OCI-LY3 (cell line): ENCODE results near the gene GREM1.

Experiments used
- H2AFZ ChIP-seq: fragments of 200-600, 300-600 bp; shearing (Covaris generic); 2 replicates; pipeline ENCODE4 v1.6.0; 2014; ENCODE audit warnings: antibody characterized with exemption, low read depth, low read length
- H3K27ac ChIP-seq: fragments of 200-600, 300-600 bp; sonication (generic); 2 replicates; pipeline ENCODE4 v1.5.1; 2014; ENCODE audit warnings: mild to moderate bottlenecking, low read length, moderate library complexity, mixed read lengths
- H3K27me3 ChIP-seq: fragments of 200-600, 300-600 bp; sonication (generic); 2 replicates; pipeline ENCODE4 v1.6.1; 2014; ENCODE audit warnings: low read depth, low read length, mixed read lengths
- H3K36me3 ChIP-seq: fragments of 200-600, 300-600 bp; sonication (generic); replicated peaks from 2 replicates; pipeline ENCODE3; 2014; ENCODE audit warnings: low read depth, low read length, mixed read lengths
- H3K4me1 ChIP-seq: fragments of 300-600, 200-600 bp; sonication (generic); 2 replicates; pipeline ENCODE4 v1.6.1; 2014; ENCODE audit warnings: low read length, mixed read lengths
- H3K4me2 ChIP-seq: fragments of 200-600, 300-600 bp; sonication (generic); 2 replicates; pipeline ENCODE4 v1.6.1; 2014; ENCODE audit warnings: low read length, mixed read lengths
- H3K4me3 ChIP-seq: fragments of 300-600, 200-600 bp; sonication (generic); 2 replicates; pipeline ENCODE4 v1.5.1; 2014; ENCODE audit warnings: antibody characterized with exemption, mild to moderate bottlenecking, low read length, moderate library complexity
- H3K79me2 ChIP-seq: fragments of 300-600, 200-600 bp; shearing (Covaris generic); 2 replicates; pipeline ENCODE4 v1.6.1; 2014; ENCODE audit warnings: mild to moderate bottlenecking, low read length, mixed read lengths
- H3K9ac ChIP-seq: fragments of 300-600, 200-600 bp; shearing (Covaris generic); 2 replicates; pipeline ENCODE4 v1.6.0; 2014; ENCODE audit warnings: mild to moderate bottlenecking, low read length, moderate library complexity
- H3K9me3 ChIP-seq: fragments of 200-600, 300-600 bp; shearing (Covaris generic); 2 replicates; pipeline ENCODE4 v1.6.1; 2014; ENCODE audit warnings: low read length, mixed read lengths; ENCODE audit not compliant: insufficient read depth
- H4K20me1 ChIP-seq: fragments of 200-600, 300-600 bp; sonication (generic); 2 replicates; pipeline ENCODE4 v1.6.1; 2016; ENCODE audit warnings: low read length, mixed read lengths; ENCODE audit not compliant: insufficient read depth
- CTCF ChIP-seq: fragments of 200-600, 300-600 bp; sonication (generic); IDR thresholded peaks from 2 replicates; pipeline ENCODE4 v1.5.1; 2014; ENCODE audit warnings: antibody characterized with exemption, low read length, low read depth
- EZH2phosphoT487 ChIP-seq: fragments of 200-600 bp; shearing (Covaris generic); IDR thresholded peaks from 2 replicates; pipeline ENCODE4 v1.6.1; 2018; ENCODE audit warnings: antibody characterized with exemption, mixed run types, low read depth

GREM1 gene

GRCh38 chr15:32739522-32740063 lies 21.8 kb downstream of the GREM1 start:
- H3K4me1 ChIP-seq = no peaks in the 10 kb centered on the region
- peaks cover 66% of the 10 kb centered on the region for H3K27me3 ChIP-seq
- no peak for TF ChIP-seq CTCF
- TF ChIP-seq EZH2phosphoT487 = no peak
- H4K20me1 ChIP-seq = no peaks in the 10 kb centered on the region
- no peak overlapping the region for H3K27ac ChIP-seq
- H3K9ac ChIP-seq = no peak overlapping the region
- no peak overlapping the region for H3K4me3 ChIP-seq
- no peak overlapping the region for H3K4me2 ChIP-seq
- no peaks in the 10 kb centered on the region for H3K9me3 ChIP-seq
- no peak overlapping the region for H2AFZ ChIP-seq
- H3K79me2 ChIP-seq = no peaks in the 10 kb centered on the region
- H3K36me3 ChIP-seq = no peaks in the 10 kb centered on the region

GRCh38 chr15:32743411-32744140 lies 25.8 kb downstream of the GREM1 start:
- no peak overlapping the region for H3K4me2 ChIP-seq
- H3K36me3 ChIP-seq = no peaks in the 10 kb centered on the region
- TF ChIP-seq EZH2phosphoT487 = no peak
- no peak for TF ChIP-seq CTCF
- H3K27me3 ChIP-seq = peaks cover 48% of the 10 kb centered on the region
- H3K27ac ChIP-seq = no peak overlapping the region
- H3K9ac ChIP-seq = no peak overlapping the region
- H3K4me1 ChIP-seq = no peaks in the 10 kb centered on the region
- no peaks in the 10 kb centered on the region for H3K9me3 ChIP-seq
- H3K4me3 ChIP-seq = no peak overlapping the region
- H2AFZ ChIP-seq = no peak overlapping the region
- no peaks in the 10 kb centered on the region for H3K79me2 ChIP-seq
- no peaks in the 10 kb centered on the region for H4K20me1 ChIP-seq

GRCh38 chr15:32746116-32746857 lies 28.5 kb downstream of the GREM1 start:
- no peak overlapping the region for H2AFZ ChIP-seq
- no peak overlapping the region for H3K27ac ChIP-seq
- no peaks in the 10 kb centered on the region for H3K36me3 ChIP-seq
- H3K4me3 ChIP-seq = no peak overlapping the region
- no peak overlapping the region for H3K9ac ChIP-seq
- H3K9me3 ChIP-seq = no peaks in the 10 kb centered on the region
- no peak overlapping the region for H3K4me2 ChIP-seq
- peaks cover 23% of the 10 kb centered on the region for H3K27me3 ChIP-seq
- H4K20me1 ChIP-seq = no peaks in the 10 kb centered on the region
- TF ChIP-seq EZH2phosphoT487 = no peak
- H3K79me2 ChIP-seq = no peaks in the 10 kb centered on the region
- H3K4me1 ChIP-seq = no peaks in the 10 kb centered on the region

GRCh38 chr15:32747921-32748342 lies 30.1 kb downstream of the GREM1 start:
- Histone ChIP-seq H3K4me2 (no peak overlapping the region), H2AFZ (no peak overlapping the region), H3K9me3 (no peaks in the 10 kb centered on the region), H3K27ac (no peak overlapping the region), H3K9ac (no peak overlapping the region), H4K20me1 (no peaks in the 10 kb centered on the region), H3K4me3 (no peak overlapping the region), H3K36me3 (no peaks in the 10 kb centered on the region), H3K27me3 (peaks cover 25% of the 10 kb centered on the region), H3K4me1 (no peaks in the 10 kb centered on the region), H3K79me2 (no peaks in the 10 kb centered on the region)
- TF ChIP-seq EZH2phosphoT487 (no peak), CTCF (no peak)
